ENCODE measurements around the gene COPS4. TPM values are rescaled to one million over a fixed set of nuclear protein-coding genes. Genes with fewer than 3 reads are reported as not detected.

COPS4 gene
- total RNA-seq, 1 donor from 2014 or later, result 92.4 TPM

DNA sequence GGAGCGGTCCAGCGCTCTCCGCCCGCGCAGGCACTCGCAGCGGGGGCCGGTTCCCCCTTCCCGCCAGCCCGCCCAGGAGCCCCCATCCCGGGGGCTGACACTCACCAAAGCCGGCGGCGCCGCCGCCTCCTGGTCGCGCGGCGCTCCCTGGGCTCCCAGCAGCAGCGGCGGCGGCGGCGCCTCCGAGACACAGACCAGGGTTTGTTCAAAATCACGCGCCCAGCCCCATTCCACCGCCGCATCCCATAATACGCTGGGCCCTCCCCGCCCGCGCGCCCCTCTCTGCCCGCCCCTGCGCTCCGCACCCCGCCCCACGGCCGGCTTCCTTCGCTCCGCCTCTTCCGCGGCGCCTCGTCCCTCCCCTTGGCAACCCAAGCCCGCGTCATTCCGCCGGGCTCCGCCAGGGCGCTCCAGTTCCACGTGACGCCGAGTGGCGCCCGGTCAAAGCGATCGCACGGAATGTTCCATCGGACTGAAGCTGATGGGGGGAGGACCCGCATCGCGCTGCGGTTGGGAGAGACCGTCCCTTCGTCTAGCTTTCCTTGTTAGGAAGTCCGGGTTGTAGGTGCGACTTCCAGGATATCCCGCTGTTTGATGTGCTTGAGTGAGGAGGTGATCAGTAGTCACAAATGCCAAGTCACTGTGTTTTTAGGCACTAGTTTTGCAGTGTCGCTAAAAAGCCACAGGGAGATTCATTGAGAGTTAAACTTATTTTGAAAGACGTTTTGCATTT, 22.1 kb upstream of the COPS4 start:
- no peaks in the 10 kb centered on the region for H4K20me1 ChIP-seq (ENCODE audit: low read depth)
- no peaks in the 10 kb centered on the region for H3K9me3 ChIP-seq (ENCODE audit: low read depth)
- peak overlapping the region; percentile 88 for H3K4me3 ChIP-seq
- Mint-ChIP-seq H3K4me1 (peaks cover 28% of the 10 kb centered on the region), H3K4me3 (peak overlapping the region; percentile 86), H3K9me3 (no peaks in the 10 kb centered on the region), H3K27ac (peak overlapping the region; percentile 80), H3K36me3 (peaks cover 2% of the 10 kb centered on the region), H3K27me3 (ENCODE audit: insufficient read depth, low read depth) (peaks cover 3% of the 10 kb centered on the region)
- no peak for TF ChIP-seq EZH2 (IDR thresholded peaks at IDR 0.05)
- TF ChIP-seq, protein P1, sequence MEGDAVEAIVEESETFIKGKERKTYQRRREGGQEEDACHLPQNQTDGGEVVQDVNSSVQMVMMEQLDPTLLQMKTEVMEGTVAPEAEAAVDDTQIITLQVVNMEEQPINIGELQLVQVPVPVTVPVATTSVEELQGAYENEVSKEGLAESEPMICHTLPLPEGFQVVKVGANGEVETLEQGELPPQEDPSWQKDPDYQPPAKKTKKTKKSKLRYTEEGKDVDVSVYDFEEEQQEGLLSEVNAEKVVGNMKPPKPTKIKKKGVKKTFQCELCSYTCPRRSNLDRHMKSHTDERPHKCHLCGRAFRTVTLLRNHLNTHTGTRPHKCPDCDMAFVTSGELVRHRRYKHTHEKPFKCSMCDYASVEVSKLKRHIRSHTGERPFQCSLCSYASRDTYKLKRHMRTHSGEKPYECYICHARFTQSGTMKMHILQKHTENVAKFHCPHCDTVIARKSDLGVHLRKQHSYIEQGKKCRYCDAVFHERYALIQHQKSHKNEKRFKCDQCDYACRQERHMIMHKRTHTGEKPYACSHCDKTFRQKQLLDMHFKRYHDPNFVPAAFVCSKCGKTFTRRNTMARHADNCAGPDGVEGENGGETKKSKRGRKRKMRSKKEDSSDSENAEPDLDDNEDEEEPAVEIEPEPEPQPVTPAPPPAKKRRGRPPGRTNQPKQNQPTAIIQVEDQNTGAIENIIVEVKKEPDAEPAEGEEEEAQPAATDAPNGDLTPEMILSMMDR (IDR thresholded peaks at IDR 0.05), result peak; percentile 63
- peaks cover 15% of the 10 kb centered on the region for H3K27me3 ChIP-seq
- H3K4me1 ChIP-seq, result peaks cover 26% of the 10 kb centered on the region
- H3K36me3 ChIP-seq, result no peaks in the 10 kb centered on the region
- peak overlapping the region; percentile 87 for H3K4me2 ChIP-seq
- peak; percentile 99 for DNase-seq (ENCODE audit: low spot score)
- no peak overlapping the region for H3K27ac ChIP-seq
- H3K79me2 ChIP-seq (ENCODE audit: low read depth), result peaks cover 33% of the 10 kb centered on the region
- H3F3A ChIP-seq (ENCODE audit: low read depth), result peaks cover 13% of the 10 kb centered on the region
- H3K9ac ChIP-seq, result no peak overlapping the region
- H2AFZ ChIP-seq (replicated peaks), result peak overlapping the region; percentile 91

- H3K4me2 ChIP-seq, result peak overlapping the region; percentile 75
- H3K9ac ChIP-seq, result no peak overlapping the region
- no peaks in the 10 kb centered on the region for H3K9me3 ChIP-seq (ENCODE audit: low read depth)
- DNase-seq (ENCODE audit: low spot score), result no peak
- Mint-ChIP-seq H3K4me1 (peaks cover 26% of the 10 kb centered on the region), H3K27ac (peak overlapping the region; percentile 1), H3K9me3 (no peaks in the 10 kb centered on the region), H3K4me3 (peak overlapping the region; percentile 86), H3K36me3 (no peaks in the 10 kb centered on the region), H3K27me3 (ENCODE audit: insufficient read depth, low read depth) (peaks cover 3% of the 10 kb centered on the region)
- peaks cover 13% of the 10 kb centered on the region for H3F3A ChIP-seq (ENCODE audit: low read depth)
- peak overlapping the region; percentile 91 for H2AFZ ChIP-seq (replicated peaks)
- H4K20me1 ChIP-seq (ENCODE audit: low read depth), result no peaks in the 10 kb centered on the region
- no peaks in the 10 kb centered on the region for H3K36me3 ChIP-seq
- no peak overlapping the region for H3K27ac ChIP-seq
- peak overlapping the region; percentile 88 for H3K4me3 ChIP-seq
- TF ChIP-seq EZH2phosphoT487 (IDR thresholded peaks at IDR 0.05) (no peak), EZH2 (IDR thresholded peaks at IDR 0.05) (no peak)
- TF ChIP-seq, protein P1 (IDR thresholded peaks at IDR 0.05), result no peak
- H3K79me2 ChIP-seq (ENCODE audit: low read depth), result peaks cover 27% of the 10 kb centered on the region
- peaks cover 22% of the 10 kb centered on the region for H3K4me1 ChIP-seq
- peaks cover 15% of the 10 kb centered on the region for H3K27me3 ChIP-seq
Observed at GRCh38 chr4:83013420-83013867, 21.5 kb upstream of the COPS4 start.

GRCh38 chr4:83013902-83014301, 21.1 kb upstream of the COPS4 start:
- Histone ChIP-seq H3K4me2 (no peak overlapping the region), H3K4me3 (no peak overlapping the region), H3K9ac (no peak overlapping the region), H3F3A (ENCODE audit: low read depth) (peaks cover 13% of the 10 kb centered on the region), H3K4me1 (peaks cover 18% of the 10 kb centered on the region), H2AFZ (replicated peaks) (peak overlapping the region; percentile 91), H3K36me3 (no peaks in the 10 kb centered on the region), H3K79me2 (ENCODE audit: low read depth) (peaks cover 23% of the 10 kb centered on the region), H3K27me3 (peaks cover 15% of the 10 kb centered on the region), H4K20me1 (ENCODE audit: low read depth) (no peaks in the 10 kb centered on the region), H3K27ac (no peak overlapping the region), H3K9me3 (ENCODE audit: low read depth) (no peaks in the 10 kb centered on the region)
- H3K27ac Mint-ChIP-seq, result peak overlapping the region; percentile 7
- TF ChIP-seq, protein P1 (IDR thresholded peaks at IDR 0.05), result no peak
- TF ChIP-seq EZH2 (IDR thresholded peaks at IDR 0.05), result no peak
- TF ChIP-seq EZH2phosphoT487 (IDR thresholded peaks at IDR 0.05), result no peak
- peaks cover 24% of the 10 kb centered on the region for H3K4me1 Mint-ChIP-seq
- H3K9me3 Mint-ChIP-seq, result no peaks in the 10 kb centered on the region
- peaks cover 3% of the 10 kb centered on the region for H3K27me3 Mint-ChIP-seq (ENCODE audit: insufficient read depth, low read depth)
- peak overlapping the region; percentile 86 for H3K4me3 Mint-ChIP-seq
- no peak for DNase-seq (ENCODE audit: low spot score)
- H3K36me3 Mint-ChIP-seq, result no peaks in the 10 kb centered on the region

Measured in neural progenitor cell (in vitro differentiated cells).